HG03159 (cell line): ENCODE results near the gene RNU5D-1.
"Not testable (repeated sequence)": the region's sequence is repeated elsewhere in the genome, so short reads cannot be mapped to it uniquely, and the experiment has no call there.

Experiments
- ATAC-seq: cut with Tn5 transposase; IDR thresholded peaks from one replicate; pipeline ENCODE4 v1.9.1; 2021; ENCODE audit warnings: mild to moderate bottlenecking, moderate library complexity; ENCODE audit not compliant: unreplicated experiment

The RNU5D-1 gene

GRCh38 chr1:44705470-44705869 is 25.5 kb downstream of the RNU5D-1 start:
- no peak for ATAC-seq

- ATAC-seq = no peak
Observed at GRCh38 chr1:44701141-44701573, 29.8 kb downstream of the RNU5D-1 start.

- no peak for ATAC-seq
Observed at GRCh38 chr1:44700573-44700972, 30.4 kb downstream of the RNU5D-1 start.

- not testable (repeated sequence) for ATAC-seq
Observed at GRCh38 chr1:44699375-44699774, 31.6 kb downstream of the RNU5D-1 start.

- no peak for ATAC-seq
Observed at GRCh38 chr1:44698138-44698537, 32.8 kb downstream of the RNU5D-1 start.

- no peak for ATAC-seq
Observed at GRCh38 chr1:44696789-44697345, 34.1 kb downstream of the RNU5D-1 start.

- no peak for ATAC-seq
Observed at GRCh38 chr1:44696101-44696500, 34.9 kb downstream of the RNU5D-1 start.

- ATAC-seq = no peak
Observed at GRCh38 chr1:44695671-44696070, 35.3 kb downstream of the RNU5D-1 start.

- peak; percentile 66 for ATAC-seq
Observed at GRCh38 chr1:44694863-44695478, 36.0 kb downstream of the RNU5D-1 start.

GRCh38 chr1:44693900-44694299 is 37.1 kb downstream of the RNU5D-1 start:
- no peak for ATAC-seq

- no peak for ATAC-seq
Observed at GRCh38 chr1:44693159-44693558, 37.8 kb downstream of the RNU5D-1 start.

- ATAC-seq = no peak
Observed at GRCh38 chr1:44689447-44689765, 41.6 kb downstream of the RNU5D-1 start.

GRCh38 chr1:44688760-44689446 is 42.1 kb downstream of the RNU5D-1 start:
- no peak for ATAC-seq

- no peak for ATAC-seq
Observed at GRCh38 chr1:44685881-44686280, 45.1 kb downstream of the RNU5D-1 start.

GRCh38 chr1:44685218-44685617 is 45.8 kb downstream of the RNU5D-1 start:
- ATAC-seq = no peak

GRCh38 chr1:44684525-44684924 is 46.4 kb downstream of the RNU5D-1 start:
- ATAC-seq = peak; percentile 72

GRCh38 chr1:44682883-44683265 is 48.1 kb downstream of the RNU5D-1 start:
- ATAC-seq = no peak

- no peak for ATAC-seq
Observed at GRCh38 chr1:44681905-44682882, 48.8 kb downstream of the RNU5D-1 start.
